Measurements from ENCODE around the gene TMEM273.

Gene TMEM273

DNA sequence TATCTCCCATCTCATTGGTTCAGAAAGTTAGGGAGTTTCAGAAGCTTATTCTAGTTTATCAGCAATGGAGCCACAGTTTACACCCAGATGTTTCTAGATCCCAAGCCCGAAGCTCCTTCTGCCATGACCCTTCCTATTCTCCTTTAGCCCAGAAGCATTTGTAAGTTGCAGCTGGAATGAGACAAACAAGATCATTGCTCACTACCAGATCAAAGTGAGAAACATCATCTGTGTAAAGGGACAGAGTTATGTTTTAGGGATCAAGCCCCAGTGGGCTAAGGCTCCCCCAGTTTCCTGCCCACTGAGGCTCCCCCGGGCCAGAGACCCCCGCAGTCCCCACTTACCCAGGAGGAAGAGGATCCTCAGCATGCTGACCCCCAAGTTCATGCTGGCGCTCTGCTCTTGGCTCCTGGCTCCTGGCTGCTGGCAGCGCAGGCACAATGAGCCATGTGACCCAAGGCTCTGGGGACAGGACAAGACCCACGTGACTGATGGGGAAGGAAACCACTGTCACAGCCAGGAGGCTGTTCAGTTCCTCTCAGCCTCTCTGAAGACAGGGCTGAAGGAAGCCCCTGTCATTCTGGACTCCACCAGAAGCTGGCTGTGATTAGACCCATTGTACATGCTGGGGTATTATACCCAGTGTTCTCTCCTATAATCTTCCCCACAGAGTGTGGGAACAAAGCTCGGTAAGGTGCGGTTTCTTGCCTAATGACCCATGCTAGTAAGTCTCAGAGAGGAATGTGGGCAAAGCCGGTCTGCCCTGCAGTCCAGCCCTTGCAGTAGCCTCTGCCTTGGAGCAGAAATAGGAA, at the start of gene TMEM273:
TSS of gene TMEM273 (minus strand) at position 442 of the 812 bp plus-strand sequence. CDS start at position 387, 55 bp downstream.
- DNase-seq (ENCODE audit: low read depth, low spot score) = no peak

GRCh38 chr10:49237985-49238384, 49.8 kb upstream of the TMEM273 start:
- no peak for DNase-seq (ENCODE audit: low read depth, low spot score)

- no peak for DNase-seq (ENCODE audit: low read depth, low spot score)
Observed at GRCh38 chr10:49235392-49235791, 47.2 kb upstream of the TMEM273 start.

- no peak for DNase-seq (ENCODE audit: low read depth, low spot score)
Observed at GRCh38 chr10:49231086-49231820, 43.1 kb upstream of the TMEM273 start.

- no peak for DNase-seq (ENCODE audit: low read depth, low spot score)
Observed at GRCh38 chr10:49230004-49230403, 41.8 kb upstream of the TMEM273 start.

DNA sequence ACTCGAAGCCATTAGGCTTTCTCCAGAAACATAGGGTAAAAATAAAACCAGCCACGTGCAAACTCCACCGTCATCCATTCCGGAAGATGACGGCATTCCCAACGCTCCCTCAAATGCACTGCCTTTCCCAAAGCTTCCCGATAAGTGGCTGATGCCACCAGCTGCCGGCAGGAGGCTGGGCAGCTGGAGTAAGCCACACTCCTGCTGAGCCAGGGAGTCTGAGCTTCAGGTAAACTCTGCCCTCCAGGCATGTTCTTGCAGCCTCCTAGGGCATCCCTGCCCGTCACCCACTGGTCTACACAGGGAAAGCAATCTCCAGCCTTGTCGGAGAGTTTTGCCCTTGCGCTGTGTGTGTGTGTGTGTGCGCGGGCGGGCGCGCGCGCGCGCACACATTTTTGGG, 40.5 kb upstream of the TMEM273 start:
- DNase-seq (ENCODE audit: low read depth, low spot score) = no peak

- DNase-seq (ENCODE audit: low read depth, low spot score) = no peak
Observed at GRCh38 chr10:49227406-49227805, 39.2 kb upstream of the TMEM273 start.

DNA sequence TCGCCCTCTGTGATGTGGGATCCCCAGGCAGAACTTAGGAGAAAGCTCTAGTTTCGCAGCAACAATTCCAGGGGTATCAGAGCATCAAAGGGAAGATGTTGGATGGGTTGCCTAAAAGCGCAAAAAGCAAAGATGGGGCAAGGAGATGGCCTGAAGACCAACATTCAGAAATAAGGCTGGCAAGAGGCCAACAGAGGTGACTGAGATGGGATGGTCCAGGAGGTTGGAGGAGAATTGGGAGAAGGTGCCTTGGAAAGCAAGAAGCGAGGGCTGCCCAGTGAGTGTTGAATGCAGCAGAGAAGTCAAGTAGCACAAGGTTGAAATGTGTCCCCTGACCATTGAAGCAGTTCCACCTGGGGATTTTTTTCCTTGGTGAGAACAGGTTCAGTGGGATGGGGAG, 38.4 kb upstream of the TMEM273 start:
- DNase-seq (ENCODE audit: low read depth, low spot score) = no peak

DNA sequence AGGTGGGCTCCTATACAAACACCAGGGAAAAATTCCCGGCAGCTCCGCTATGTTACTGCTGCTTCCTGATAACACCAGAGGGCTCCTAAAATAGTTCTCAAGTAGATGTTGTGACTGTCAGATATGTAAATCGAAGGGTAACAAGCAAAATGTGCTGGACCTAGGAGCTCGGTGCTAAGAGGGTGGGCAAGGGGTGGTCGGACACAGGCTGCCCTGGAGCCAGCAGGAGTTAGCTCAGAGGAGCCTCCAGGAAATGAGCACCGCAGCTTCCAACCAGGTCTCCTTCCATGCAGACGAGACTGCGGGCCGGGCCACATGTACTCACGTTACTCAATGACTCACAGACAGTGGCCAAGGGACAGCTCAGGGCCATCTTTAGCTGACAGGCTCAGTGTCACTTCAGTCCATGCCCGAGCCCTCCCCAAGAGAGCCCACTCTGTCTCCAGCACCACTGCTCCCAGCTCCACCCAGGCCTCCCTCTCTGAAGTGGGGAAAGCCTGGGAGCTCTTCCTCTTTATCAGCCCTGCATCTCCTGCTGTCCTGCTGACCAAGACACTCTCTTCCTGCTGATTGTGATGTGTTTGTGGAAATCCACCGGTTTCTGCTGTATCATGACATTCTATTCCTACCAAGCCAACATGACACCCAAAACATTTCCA, 37.2 kb upstream of the TMEM273 start:
- no peak for DNase-seq (ENCODE audit: low read depth, low spot score)

- no peak for DNase-seq (ENCODE audit: low read depth, low spot score)
Observed at GRCh38 chr10:49223205-49223604, 35.0 kb upstream of the TMEM273 start.

DNA sequence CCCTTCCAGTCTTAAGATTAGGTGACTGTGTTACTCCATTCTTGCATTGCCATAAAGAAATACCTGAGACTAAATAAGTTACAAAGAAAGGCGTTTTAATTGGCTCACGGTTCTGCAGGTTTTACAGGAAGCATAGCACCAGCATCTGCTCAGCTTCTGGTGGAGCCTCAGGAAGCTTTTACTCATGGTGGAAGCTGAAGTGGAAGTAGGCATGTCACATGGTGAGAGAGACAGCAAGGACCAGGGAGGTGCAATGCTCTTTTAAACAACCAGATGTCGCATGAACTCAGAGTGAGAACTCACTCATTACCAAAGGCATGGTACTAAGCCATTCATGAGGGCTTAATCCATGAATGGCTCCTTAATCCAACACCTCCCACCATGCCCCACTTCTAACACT, 34.0 kb upstream of the TMEM273 start:
- no peak for DNase-seq (ENCODE audit: low read depth, low spot score)

DNA sequence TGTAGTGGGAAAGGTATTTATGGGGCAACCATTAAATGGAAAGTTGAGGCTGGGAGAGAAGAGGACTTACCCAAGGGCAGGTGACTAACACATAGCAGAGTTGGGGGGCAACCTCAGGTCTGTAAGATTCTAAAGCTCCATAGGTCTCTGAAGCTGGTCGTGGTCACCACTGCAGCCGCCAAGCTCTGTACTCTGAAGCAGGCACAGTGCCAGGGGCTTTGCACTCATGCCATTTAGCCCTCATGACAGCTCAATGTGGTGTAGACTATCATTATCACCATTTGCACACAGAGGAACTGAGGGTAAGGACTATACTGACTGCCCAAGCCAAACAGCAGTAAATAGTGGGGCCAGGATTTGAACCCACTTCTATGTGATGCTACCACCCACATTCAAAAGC, 32.5 kb upstream of the TMEM273 start:
- no peak for DNase-seq (ENCODE audit: low read depth, low spot score)

GRCh38 chr10:49220031-49220430, 31.8 kb upstream of the TMEM273 start:
- no peak for DNase-seq (ENCODE audit: low read depth, low spot score)

DNA sequence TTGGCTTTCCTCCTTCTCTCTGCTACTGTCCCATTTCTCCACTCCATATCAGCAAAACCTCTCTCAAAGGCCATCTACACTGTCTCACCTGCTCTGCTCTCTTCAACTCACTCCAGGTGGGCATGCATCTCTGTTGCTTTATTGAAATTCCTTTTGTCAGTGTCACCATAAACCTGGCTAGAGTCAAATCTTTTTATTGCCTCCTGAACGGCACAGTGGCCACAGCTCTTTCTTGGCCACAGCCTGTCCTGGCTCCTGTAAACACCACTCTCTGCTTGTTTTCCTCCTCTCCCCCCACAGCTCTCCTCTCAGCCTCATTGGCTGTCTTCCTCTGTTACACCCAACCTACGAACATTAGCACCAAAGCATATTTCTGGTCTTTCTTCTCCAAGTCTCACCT, 31.1 kb upstream of the TMEM273 start:
- DNase-seq (ENCODE audit: low read depth, low spot score) = no peak

DNA sequence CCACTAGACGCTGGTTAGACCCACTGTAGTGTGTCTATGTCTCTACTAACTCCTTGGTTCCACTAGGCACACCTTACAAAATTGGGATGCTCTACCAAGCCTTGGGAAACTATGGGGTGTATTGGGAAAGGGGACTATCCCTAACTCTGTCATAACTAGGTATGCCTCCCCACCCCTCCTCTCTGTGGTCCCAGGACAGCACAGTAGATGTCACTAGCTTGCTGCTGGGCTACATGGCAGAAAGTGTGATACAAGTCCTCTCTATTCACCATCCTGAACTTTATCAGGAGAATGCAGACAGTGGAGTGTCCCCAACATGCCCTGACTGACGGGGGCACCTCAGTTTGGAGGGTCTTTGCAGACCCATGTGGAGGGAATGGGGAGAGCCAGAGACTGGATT, 30.3 kb upstream of the TMEM273 start:
- no peak for DNase-seq (ENCODE audit: low read depth, low spot score)

DNA sequence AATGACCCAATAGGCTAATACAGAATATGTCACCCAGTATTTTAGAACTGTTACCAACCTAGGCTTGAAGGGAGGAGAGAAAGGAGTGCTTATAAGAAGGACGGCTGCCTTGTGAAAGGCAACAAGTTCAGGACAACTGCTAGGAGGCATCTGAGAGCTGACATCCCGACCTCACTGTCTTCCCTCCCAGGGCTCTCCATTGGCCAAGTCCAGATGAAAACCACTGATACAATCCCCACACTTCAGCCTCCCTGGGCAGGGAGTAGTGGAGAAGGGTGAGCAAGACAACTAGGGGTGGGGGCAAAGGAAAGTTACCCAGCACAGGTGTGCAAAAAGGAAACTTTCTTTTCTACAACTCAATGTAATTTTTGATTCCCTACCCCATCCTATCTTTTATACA, 29.5 kb upstream of the TMEM273 start:
- no peak for DNase-seq (ENCODE audit: low read depth, low spot score)

DNA sequence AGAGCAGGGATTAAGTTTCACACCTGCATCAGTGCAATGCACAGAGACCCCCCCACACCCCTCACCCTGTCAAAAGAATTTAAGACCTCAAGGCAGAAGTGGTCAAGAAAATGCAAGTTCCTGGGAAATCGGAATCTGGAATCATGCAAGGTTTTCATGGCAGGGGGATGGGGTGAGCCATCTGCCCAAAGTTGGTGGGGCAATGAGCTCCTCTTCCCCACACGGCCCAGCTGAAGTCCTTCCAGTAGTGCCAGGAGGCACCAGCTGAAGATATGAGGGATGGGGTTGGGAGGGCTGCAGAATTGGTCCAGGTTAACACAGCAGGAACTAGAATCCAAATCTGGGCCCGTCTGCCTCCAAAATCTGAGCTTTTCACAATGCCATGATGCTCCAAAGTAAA, 25.0 kb upstream of the TMEM273 start:
- no peak for DNase-seq (ENCODE audit: low read depth, low spot score)

GRCh38 chr10:49212783-49213182, 24.6 kb upstream of the TMEM273 start:
- DNase-seq (ENCODE audit: low read depth, low spot score) = no peak

GRCh38 chr10:49212076-49212475, 23.9 kb upstream of the TMEM273 start:
- DNase-seq (ENCODE audit: low read depth, low spot score) = no peak

GRCh38 chr10:49208996-49209395, 20.8 kb upstream of the TMEM273 start:
- no peak for DNase-seq (ENCODE audit: low read depth, low spot score)

GRCh38 chr10:49207936-49208487, 19.8 kb upstream of the TMEM273 start:
- no peak for DNase-seq (ENCODE audit: low read depth, low spot score)

DNA sequence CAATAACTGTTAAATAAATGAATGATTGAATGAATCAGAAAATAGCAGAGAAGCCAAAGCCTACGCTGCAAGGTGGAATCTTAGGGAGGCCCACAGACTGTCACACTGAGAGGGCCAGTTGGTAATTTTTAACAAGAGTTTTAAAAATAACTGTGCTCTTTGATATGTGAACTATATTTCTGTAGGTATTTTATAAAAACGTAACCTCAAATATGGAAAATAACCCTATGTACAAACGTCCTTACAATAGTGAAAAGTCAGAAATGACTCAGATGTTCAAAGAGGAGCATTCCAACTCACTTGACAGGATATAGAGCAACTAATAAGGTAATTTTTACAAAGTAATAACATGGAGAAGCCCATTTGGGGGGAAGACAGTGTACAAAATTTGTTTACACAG, 18.9 kb upstream of the TMEM273 start:
- DNase-seq (ENCODE audit: low read depth, low spot score) = no peak
